SJSA1 (cell line): ENCODE results near the gene ANKRD33B. TPM values are rescaled to one million over a fixed set of nuclear protein-coding genes. Genes with fewer than 3 reads are reported as not detected.

ENCODE experiments used
- DNase-seq, 2 experiments: peaks; one replicate each; pipeline ENCODE4 v3.0.0-alpha.2; 2015 to 2020; ENCODE audit warnings: low spot score in 2 of 2, low read depth in 1 of 2
- H3K27ac ChIP-seq: fragments of 250-450 bp; sonication (Bioruptor Pico); 2 replicates; pipeline ENCODE4 v1.5.1; 2020; ENCODE audit warnings: mild to moderate bottlenecking, moderate library complexity
- H3K27me3 ChIP-seq: fragments of 250-450 bp; sonication (Bioruptor Pico); replicated peaks from 2 replicates; pipeline ENCODE4 v1.5.1; 2020; ENCODE audit warnings: mild to moderate bottlenecking, moderate library complexity
- H3K36me3 ChIP-seq: fragments of 250-450 bp; sonication (Bioruptor Pico); 2 replicates; pipeline ENCODE4 v1.5.1; 2020; ENCODE audit warnings: mild to moderate bottlenecking
- H3K4me1 ChIP-seq: fragments of 250-450 bp; sonication (Bioruptor Pico); replicated peaks from 2 replicates; pipeline ENCODE4 v1.6.1; 2021; ENCODE audit warnings: mild to moderate bottlenecking
- H3K4me3 ChIP-seq: fragments of 250-450 bp; sonication (Bioruptor Pico); 2 replicates; pipeline ENCODE4 v1.5.1; 2020; ENCODE audit warnings: mild to moderate bottlenecking
- H3K9me3 ChIP-seq: fragments of 250-450 bp; sonication (Bioruptor Pico); replicated peaks from 2 replicates; pipeline ENCODE4 v1.5.1; 2020; ENCODE audit warnings: mild to moderate bottlenecking
- total RNA-seq: library from RNA; depleted of rRNA; stranded (reverse); fragments of >200 nt; shearing (Covaris generic); gene quantifications from 2 replicates; pipeline ENCODE4 v1.2.3, GENCODE V29; 2014

Gene ANKRD33B
- total RNA-seq, 1 experiment from 2014 or later = 10.3 TPM

DNA sequence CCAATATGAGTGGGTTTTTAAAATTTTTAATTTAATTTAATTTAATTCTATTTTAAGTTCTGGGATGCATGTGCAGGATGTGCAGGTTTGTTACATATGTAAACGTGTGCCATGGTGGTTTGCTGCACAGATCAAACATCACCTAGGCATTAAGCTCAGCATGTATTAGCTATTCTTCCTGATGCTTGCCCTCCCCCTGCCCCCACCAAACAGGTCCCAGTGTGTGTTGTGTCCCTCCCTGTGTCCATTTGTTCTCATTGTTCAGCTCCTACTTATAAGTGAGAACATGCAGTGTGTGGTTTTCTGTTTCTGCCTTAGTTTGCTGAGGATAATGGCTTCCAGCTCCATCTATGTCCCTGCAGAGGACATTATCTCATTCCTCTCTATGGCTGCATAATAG, 35.0 kb upstream of the ANKRD33B start:
- no peak for DNase-seq
- Histone ChIP-seq H3K9me3 (no peaks in the 10 kb centered on the region), H3K27ac (peak overlapping the region; percentile 80), H3K27me3 (no peaks in the 10 kb centered on the region), H3K4me3 (no peak overlapping the region), H3K36me3 (no peaks in the 10 kb centered on the region), H3K4me1 (peaks cover 69% of the 10 kb centered on the region)

DNA sequence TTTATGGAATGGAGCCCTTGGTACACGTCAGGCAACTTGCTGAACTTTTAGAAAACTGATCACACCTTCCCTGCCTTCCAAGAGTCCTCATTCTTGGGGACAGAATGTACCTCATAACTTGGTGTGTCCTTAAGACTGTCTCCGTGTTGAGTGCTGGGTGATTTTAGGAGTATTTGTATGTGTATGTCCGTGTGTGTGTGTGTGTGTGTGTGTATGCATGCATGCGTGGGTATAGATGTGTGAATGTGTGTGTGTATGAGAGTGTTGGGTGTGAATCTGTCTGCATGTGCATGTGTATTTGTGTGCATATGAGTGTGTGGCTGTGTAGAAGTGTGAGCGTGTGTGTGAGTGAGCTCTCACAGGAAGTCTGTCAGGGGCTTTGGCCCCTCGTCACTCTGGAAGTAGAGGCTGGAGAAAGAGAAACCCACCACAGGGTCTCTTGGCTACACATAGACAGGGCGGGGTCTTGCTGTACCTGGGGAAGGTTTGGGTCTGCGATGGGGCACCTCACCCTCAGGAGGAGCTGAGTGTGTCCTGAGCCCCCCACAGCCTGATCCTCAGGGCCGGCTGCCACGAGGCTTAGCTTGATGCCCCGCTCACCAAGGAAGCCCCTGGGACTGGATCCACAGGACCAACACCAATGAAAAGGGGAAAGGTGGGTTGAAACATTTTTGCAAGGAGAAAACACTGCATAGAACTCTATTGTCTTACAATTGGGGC, 33.1 kb upstream of the ANKRD33B start:
- Histone ChIP-seq H3K27me3 (no peaks in the 10 kb centered on the region), H3K9me3 (no peaks in the 10 kb centered on the region), H3K27ac (no peak overlapping the region), H3K4me3 (no peak overlapping the region), H3K4me1 (peaks cover 50% of the 10 kb centered on the region), H3K36me3 (no peaks in the 10 kb centered on the region)
- DNase-seq = no peak

DNA sequence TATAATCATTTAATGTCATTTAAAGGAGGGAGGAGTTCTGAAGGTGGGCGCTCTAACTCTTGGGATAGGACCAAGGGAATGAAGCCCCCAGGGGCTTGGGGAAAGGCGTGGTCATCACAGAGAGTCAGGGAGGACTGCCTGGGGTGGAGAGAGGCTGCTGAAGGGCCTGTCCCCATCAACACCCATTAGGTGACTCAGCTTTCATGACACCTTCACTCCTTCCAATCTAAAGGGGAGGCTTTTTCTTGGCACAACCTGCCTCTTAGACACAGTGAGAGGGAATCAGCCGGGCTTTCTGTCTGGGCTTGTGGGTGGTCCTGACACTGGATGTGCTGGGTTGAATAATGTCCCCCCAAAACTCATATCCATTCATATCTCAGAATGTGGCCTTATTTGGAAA, 31.4 kb upstream of the ANKRD33B start:
- H3K36me3 ChIP-seq = no peaks in the 10 kb centered on the region
- DNase-seq = no peak
- no peak overlapping the region for H3K4me3 ChIP-seq
- H3K27me3 ChIP-seq = no peaks in the 10 kb centered on the region
- no peak overlapping the region for H3K27ac ChIP-seq
- no peaks in the 10 kb centered on the region for H3K9me3 ChIP-seq
- peaks cover 33% of the 10 kb centered on the region for H3K4me1 ChIP-seq

DNA sequence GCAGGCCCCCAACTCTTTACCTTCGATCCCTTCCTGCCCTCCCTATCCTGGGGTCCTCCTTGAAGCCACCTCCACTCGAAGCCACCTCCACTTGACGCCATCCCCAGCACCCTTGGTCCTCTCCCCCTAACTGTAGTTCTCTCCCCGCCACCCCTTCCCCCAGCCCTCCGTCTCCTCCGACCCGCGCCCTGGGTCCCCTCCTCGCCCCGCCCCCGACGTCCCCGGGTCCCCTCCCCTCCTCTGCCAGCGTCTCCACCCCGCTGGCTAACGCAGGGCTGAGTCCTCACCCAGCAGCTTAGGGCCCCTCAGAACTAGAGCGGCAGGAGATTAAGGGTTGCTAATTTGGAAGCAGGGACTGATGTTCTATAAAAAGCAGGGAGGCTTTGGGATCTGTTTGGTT, 30.6 kb upstream of the ANKRD33B start:
- H3K27ac ChIP-seq = no peak overlapping the region
- H3K4me3 ChIP-seq = no peak overlapping the region
- H3K36me3 ChIP-seq = no peaks in the 10 kb centered on the region

DNA sequence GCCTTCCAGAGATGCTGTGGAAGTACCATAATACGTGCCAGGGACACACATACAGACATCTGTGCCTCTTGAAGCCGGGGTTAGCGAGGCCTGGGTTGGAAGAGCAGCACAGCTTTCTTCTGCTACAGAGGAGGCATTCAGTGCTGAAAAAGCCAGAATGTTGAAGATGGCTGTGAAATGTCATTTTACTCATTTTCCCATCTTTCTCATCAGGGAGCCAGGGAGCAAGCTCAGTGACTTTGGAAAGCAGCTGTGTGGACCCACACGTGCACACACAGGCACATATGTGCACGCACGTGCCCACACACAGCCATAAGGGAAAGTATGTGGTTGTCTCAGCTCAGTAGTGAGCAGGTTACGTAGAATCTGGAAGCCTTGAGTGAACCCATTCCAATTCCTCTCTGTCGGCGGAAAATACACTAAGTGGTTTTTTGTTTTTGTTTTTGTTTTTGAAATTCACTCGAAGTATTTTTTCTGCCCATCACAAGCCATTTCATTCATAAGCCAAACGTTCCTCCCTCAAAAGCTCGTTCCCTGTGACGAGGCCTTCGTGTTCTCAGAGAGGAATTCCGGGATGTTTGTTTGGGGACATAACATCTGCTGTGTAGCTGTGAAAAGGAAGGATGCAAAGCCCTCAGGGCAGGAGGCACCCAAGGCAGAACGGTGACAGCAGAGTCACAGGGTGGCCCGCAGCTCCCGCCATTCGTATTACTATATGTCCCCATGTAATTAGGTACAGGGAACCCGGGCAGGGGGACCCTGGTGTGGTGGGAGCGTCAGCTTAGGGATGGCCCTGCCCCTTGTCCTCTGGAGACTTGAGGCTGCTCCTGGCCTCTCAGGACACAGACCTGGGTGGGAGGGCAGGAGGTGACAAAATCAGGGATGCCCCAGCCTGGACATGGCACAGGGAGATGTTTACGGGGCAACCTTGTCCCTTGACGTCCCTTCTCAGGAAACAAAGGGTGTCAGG, 29.0 kb upstream of the ANKRD33B start:
- Histone ChIP-seq H3K27ac (no peak overlapping the region), H3K4me3 (no peak overlapping the region), H3K27me3 (no peaks in the 10 kb centered on the region), H3K9me3 (no peaks in the 10 kb centered on the region; the same call in 1 of the 2 replicates), H3K4me1 (peaks cover 23% of the 10 kb centered on the region), H3K36me3 (no peaks in the 10 kb centered on the region)
- no peak for DNase-seq

More for the DNA sequence above, 30.6 kb upstream of the ANKRD33B start:
- H3K4me1 ChIP-seq = peaks cover 25% of the 10 kb centered on the region
- no peak for DNase-seq
- no peaks in the 10 kb centered on the region; the same call in 1 of the 2 replicates for H3K9me3 ChIP-seq
- no peaks in the 10 kb centered on the region for H3K27me3 ChIP-seq

DNA sequence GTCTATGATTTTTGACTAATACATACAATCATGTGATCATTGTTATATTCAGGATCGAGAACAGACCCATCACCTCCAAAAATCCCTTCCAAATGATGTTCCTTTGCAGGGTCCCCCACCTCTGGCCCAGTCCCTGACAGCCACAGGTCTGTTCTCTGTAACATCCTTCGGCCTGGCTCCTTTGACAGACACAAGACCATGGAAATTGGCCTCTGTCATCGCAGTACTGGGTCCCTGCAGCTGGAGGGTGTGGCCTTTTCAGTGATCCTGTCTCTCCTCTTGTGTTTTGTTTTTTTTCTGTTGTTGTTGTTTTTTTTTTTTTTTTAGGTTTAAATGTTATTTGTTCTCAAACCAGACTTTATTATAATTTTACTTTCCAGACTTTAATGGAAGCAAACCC, 27.4 kb upstream of the ANKRD33B start:
- no peaks in the 10 kb centered on the region; the same call in 1 of the 2 replicates for H3K9me3 ChIP-seq
- H3K27me3 ChIP-seq = no peaks in the 10 kb centered on the region
- no peak for DNase-seq
- no peak overlapping the region for H3K27ac ChIP-seq
- H3K4me3 ChIP-seq = no peak overlapping the region
- H3K4me1 ChIP-seq = peaks cover 22% of the 10 kb centered on the region
- H3K36me3 ChIP-seq = no peaks in the 10 kb centered on the region

DNA sequence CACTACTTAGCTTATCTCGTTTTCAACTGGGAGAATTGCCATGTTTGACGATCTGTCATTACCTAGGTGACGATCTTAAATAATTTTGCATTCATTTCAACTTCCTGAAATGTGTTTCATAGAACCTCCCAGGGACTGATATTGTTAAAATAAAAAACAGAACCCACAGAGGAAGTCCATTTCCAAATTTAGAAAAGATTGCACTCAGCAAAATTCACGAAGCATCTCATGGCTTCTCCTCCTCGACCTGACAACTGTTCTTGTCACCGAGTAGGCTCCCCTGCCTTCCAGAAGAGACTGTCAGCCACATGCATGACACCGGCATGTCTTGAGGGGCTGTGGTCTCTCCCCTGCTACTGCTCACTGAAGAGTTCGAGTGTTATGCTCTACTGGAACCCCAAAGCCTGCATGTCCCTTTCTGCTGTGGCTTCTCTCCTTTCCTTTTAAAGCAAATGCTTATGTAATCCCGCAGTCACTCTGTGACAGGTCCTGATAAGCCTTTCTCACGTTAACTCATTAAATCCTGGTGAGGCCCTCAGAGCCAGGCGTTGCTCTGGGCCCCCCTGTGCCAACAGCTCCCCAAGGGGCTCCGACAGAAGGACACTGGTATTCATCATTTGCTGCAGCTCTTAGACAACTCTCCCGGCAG, 26.8 kb upstream of the ANKRD33B start:
- Histone ChIP-seq H3K27me3 (no peaks in the 10 kb centered on the region), H3K4me1 (peaks cover 16% of the 10 kb centered on the region), H3K4me3 (no peak overlapping the region), H3K27ac (no peak overlapping the region), H3K36me3 (no peaks in the 10 kb centered on the region), H3K9me3 (no peaks in the 10 kb centered on the region; the same call in 1 of the 2 replicates)
- no peak for DNase-seq

DNA sequence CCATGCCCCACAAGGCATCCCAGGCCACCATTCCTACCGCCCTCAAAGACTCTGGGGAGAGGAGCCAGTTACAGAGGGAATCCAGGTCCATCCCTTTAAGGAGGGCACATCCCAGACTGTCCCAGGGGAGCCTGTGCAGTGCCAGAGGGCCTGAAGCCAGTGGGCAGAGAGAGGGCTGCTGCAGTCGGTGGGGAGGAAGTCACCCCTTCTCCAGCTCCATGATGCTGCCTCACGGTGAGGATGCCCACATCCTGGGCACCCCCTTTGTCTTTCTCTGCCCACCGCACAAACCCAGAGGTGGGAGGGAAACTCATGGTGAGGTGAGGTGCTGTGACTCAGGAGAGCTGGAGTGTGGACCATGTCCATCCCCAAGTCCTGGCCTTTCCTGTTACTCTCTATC, 26.2 kb upstream of the ANKRD33B start:
- Histone ChIP-seq H3K27me3 (no peaks in the 10 kb centered on the region), H3K4me1 (peaks cover 11% of the 10 kb centered on the region), H3K4me3 (no peak overlapping the region), H3K27ac (no peak overlapping the region), H3K36me3 (no peaks in the 10 kb centered on the region), H3K9me3 (no peaks in the 10 kb centered on the region; the same call in 1 of the 2 replicates)
- DNase-seq = no peak

DNA sequence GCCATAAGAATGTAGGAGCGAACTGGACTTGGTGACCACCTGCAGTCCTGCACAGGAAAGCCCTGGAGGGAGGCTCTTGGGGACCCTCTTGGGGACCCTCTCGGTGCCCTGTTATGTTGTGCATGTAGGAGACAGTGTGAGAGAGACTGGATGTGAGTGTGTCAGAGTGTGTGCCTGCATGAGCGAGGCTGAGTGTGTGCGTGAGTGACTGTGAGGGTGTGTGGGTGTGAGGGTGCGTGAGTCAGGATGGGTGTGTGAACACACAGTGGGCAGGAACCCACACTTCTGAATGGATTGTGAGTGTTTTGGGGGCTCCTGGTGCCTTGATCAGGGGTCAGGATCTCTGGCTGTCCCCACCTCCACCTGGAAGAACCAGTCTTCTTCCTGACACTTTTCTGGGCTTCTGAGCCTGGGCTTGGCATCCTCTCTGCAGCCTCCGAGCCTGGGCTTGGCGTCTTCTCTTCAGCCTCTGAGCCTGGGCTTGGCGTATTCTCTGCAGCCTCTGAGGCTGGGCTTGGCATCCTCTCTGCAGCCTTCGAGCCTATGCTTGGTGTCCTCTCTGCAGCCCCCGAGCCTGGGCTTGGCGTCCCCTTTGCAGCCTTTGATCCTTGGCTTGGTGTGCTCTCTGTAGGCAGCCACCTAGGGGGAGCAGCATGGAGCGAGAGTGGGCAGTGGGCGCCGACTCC, 25.6 kb upstream of the ANKRD33B start:
- no peaks in the 10 kb centered on the region for H3K27me3 ChIP-seq
- H3K27ac ChIP-seq = no peak overlapping the region
- no peak for DNase-seq
- no peaks in the 10 kb centered on the region; the same call in 1 of the 2 replicates for H3K9me3 ChIP-seq
- H3K36me3 ChIP-seq = no peaks in the 10 kb centered on the region
- H3K4me1 ChIP-seq = peaks cover 9% of the 10 kb centered on the region
- H3K4me3 ChIP-seq = no peak overlapping the region

DNA sequence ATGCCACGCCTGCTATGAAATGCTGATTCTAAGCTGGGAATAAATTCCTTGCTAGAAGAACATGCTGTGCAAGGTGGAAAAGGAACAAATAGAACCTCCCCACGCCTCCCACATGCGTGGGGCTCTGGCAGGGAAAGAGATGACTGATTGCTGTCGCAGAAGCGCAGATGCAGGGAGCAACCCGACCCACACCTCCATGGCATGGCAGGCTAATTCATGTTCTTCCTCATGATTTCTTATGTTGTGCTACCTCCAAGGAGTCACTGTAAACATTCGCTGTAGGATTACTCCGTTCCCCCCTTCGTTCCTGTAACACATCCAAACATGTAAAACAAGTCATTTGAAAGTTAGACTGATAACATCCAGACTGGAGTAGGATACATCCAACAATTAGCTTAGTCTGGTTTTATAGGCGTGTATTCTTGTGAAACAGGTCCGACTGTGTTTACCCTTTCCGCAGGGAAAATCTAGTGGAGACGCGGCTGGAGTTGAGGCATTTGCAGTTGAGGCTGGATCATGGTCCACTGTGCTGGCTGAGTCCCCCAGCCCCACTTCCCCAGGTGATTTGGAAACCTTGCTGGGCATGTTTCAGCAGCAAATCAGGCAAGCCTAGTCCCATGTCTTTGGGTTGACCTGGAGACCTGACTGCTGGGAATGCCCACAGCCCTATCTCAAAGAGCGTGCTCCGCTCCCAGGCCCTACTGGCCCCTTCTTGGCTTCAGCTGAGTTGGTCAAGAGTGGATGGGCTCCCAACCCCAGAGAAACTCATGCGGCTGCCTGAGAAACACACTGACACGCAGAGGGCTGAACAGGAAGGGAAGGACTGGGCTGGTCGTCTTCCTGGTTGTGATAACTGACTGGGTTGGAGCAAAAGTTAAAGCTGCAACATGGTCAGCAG, 24.8 kb upstream of the ANKRD33B start:
- H3K9me3 ChIP-seq = no peaks in the 10 kb centered on the region; the same call in 1 of the 2 replicates
- no peaks in the 10 kb centered on the region for H3K27me3 ChIP-seq
- H3K4me3 ChIP-seq = no peak overlapping the region
- H3K36me3 ChIP-seq = no peaks in the 10 kb centered on the region
- H3K4me1 ChIP-seq = peaks cover 9% of the 10 kb centered on the region
- no peak for DNase-seq
- no peak overlapping the region for H3K27ac ChIP-seq

DNA sequence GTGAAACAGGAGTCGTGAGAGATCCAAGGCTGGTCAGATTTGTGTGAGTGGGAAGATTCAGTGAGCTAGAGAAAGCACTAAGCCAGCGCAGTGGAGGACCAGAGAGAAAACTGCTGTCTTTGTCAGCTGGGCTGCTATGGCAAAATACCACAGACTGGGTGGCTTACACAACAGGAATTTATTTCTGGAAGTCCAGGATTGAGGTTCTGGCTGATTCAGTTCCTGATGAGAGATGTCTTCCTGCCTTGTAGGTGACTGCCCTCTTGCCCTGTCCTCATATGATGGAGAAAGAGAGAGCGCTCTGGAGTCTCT, 24.2 kb upstream of the ANKRD33B start:
- Histone ChIP-seq H3K9me3 (no peaks in the 10 kb centered on the region; the same call in 1 of the 2 replicates), H3K4me1 (peaks cover 9% of the 10 kb centered on the region), H3K27me3 (no peaks in the 10 kb centered on the region), H3K27ac (no peak overlapping the region), H3K36me3 (no peaks in the 10 kb centered on the region), H3K4me3 (no peak overlapping the region)
- no peak for DNase-seq

DNA sequence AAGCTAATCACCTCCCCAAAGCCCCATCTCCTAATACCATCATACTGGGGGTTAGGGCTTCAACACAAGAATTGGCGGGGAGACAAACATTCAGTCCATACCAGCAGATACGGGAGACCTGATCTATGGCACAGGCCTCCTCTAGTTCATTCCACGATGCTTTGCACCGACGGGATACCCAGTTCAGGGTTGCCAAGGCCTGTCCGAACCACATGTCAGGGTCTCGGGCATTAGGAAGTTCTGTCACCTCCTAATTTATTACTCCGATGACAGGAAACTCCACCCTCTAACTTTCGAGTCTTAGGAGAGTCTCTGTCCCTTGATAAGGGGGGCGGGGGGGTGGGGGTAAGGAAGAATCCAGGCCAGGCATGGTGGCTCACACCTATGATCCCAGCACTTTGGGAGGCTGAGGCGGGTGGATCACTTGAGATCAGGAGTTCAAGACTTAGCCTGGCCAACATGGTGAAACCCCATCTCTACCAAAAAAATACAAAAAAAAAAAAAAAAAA, 23.8 kb upstream of the ANKRD33B start:
- no peaks in the 10 kb centered on the region; the same call in 1 of the 2 replicates for H3K9me3 ChIP-seq
- no peak overlapping the region for H3K27ac ChIP-seq
- no peaks in the 10 kb centered on the region for H3K27me3 ChIP-seq
- no peak overlapping the region for H3K4me3 ChIP-seq
- no peaks in the 10 kb centered on the region for H3K36me3 ChIP-seq
- H3K4me1 ChIP-seq = peaks cover 9% of the 10 kb centered on the region
- DNase-seq = no peak
